Measurements from ENCODE around the gene REEP1.
"Not testable (repeated sequence)": the region's sequence is repeated elsewhere in the genome, so short reads cannot be mapped to it uniquely, and the experiment has no call there.

REEP1 gene

GRCh38 chr2:86345783-86346370 is 8.5 kb upstream of the REEP1 start:
- DNase-seq = not testable (repeated sequence)

GRCh38 chr2:86344404-86344803 is 7.0 kb upstream of the REEP1 start:
- no peak for DNase-seq

- DNase-seq = no peak
Observed at GRCh38 chr2:86342488-86342887, 5.1 kb upstream of the REEP1 start.

- no peak for DNase-seq
Observed at GRCh38 chr2:86341470-86341869, 4.0 kb upstream of the REEP1 start.

- no peak for DNase-seq
Observed at GRCh38 chr2:86338778-86339295, 1.4 kb upstream of the REEP1 start.

GRCh38 chr2:86336675-86337243 is 667 bp downstream of the REEP1 start:
- DNase-seq = no peak

GRCh38 chr2:86335865-86336674 is 1.4 kb downstream of the REEP1 start:
- DNase-seq = no peak

GRCh38 chr2:86333378-86333777 is 4.0 kb downstream of the REEP1 start:
- no peak for DNase-seq

GRCh38 chr2:86332654-86333053 is 4.8 kb downstream of the REEP1 start:
- DNase-seq = no peak

GRCh38 chr2:86331384-86331783 is 6.0 kb downstream of the REEP1 start:
- no peak for DNase-seq

GRCh38 chr2:86330001-86330400 is 7.4 kb downstream of the REEP1 start:
- DNase-seq = no peak

- DNase-seq = no peak
Observed at GRCh38 chr2:86323273-86324021, 14.0 kb downstream of the REEP1 start.

- no peak for DNase-seq
Observed at GRCh38 chr2:86319700-86320580, 17.5 kb downstream of the REEP1 start.

GRCh38 chr2:86315084-86315483 is 22.3 kb downstream of the REEP1 start:
- no peak for DNase-seq

GRCh38 chr2:86314125-86314524 is 23.3 kb downstream of the REEP1 start:
- no peak for DNase-seq

GRCh38 chr2:86313341-86313740 is 24.1 kb downstream of the REEP1 start:
- no peak for DNase-seq

- DNase-seq = no peak
Observed at GRCh38 chr2:86311879-86312278, 25.5 kb downstream of the REEP1 start.

GRCh38 chr2:86309966-86310365 is 27.5 kb downstream of the REEP1 start:
- no peak for DNase-seq

GRCh38 chr2:86308984-86309695 is 28.3 kb downstream of the REEP1 start:
- no peak for DNase-seq

- no peak for DNase-seq
Observed at GRCh38 chr2:86308356-86308755, 29.1 kb downstream of the REEP1 start.

GRCh38 chr2:86307431-86307830 is 30.0 kb downstream of the REEP1 start:
- DNase-seq = no peak

GRCh38 chr2:86305915-86306254 is 31.5 kb downstream of the REEP1 start:
- DNase-seq = no peak

Data from DMS 273 treated with DMSO at 0.1 percent for 48 hours (cell line).